Hepatocyte (in vitro differentiated cells): Measurements from ENCODE around the gene COPS9.

ENCODE experiments used
- EZH2 ChIP-seq: fragments of 200-600 bp; sonication (generic); IDR thresholded peaks from 2 replicates; pipeline ENCODE4 v1.6.1; 2016; ENCODE audit warnings: antibody characterized with exemption, mild to moderate bottlenecking, borderline replicate concordance
- TF ChIP-seq, protein P1 (sequence below): fragments of 200-600 bp; sonication (generic); IDR thresholded peaks from 2 replicates; pipeline ENCODE4 v1.5.1; 2016; ENCODE audit warnings: antibody characterized with exemption, mild to moderate bottlenecking; ENCODE audit not compliant: poor library complexity

DNA sequence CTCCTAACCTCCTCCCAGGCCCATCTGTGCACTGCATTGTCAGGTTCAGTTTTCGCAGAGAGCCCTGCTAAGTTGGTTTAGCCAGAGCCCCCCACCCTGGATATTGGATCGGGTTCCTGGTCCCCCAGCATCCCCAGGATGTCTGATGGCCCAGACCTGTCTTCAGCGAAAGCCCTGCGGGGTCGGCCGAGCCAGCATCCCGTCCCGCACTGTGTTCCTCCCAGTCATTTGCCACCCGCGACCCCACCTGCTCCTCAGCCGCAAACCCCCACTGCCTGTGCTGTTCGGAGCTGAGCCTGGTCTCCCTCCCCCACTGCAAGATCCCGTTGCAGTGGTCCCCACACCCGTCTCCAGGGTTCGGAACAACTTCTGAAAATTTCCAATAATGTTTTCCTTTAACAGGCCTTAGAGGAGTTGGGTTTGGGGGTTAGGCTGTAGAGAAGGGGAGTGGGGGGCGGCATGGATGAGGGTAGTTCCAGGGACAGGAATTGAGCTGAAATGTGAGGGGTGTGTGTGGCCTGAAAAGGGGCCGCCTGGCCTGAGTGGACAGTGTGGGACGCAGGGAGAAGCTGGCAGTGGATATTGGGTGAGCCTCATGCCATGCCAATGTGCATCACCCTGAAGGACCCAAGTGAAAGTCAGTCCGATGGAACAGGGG is 1.6 kb upstream of the COPS9 start:
- TF ChIP-seq, protein P1, sequence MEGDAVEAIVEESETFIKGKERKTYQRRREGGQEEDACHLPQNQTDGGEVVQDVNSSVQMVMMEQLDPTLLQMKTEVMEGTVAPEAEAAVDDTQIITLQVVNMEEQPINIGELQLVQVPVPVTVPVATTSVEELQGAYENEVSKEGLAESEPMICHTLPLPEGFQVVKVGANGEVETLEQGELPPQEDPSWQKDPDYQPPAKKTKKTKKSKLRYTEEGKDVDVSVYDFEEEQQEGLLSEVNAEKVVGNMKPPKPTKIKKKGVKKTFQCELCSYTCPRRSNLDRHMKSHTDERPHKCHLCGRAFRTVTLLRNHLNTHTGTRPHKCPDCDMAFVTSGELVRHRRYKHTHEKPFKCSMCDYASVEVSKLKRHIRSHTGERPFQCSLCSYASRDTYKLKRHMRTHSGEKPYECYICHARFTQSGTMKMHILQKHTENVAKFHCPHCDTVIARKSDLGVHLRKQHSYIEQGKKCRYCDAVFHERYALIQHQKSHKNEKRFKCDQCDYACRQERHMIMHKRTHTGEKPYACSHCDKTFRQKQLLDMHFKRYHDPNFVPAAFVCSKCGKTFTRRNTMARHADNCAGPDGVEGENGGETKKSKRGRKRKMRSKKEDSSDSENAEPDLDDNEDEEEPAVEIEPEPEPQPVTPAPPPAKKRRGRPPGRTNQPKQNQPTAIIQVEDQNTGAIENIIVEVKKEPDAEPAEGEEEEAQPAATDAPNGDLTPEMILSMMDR: no peak
- TF ChIP-seq EZH2: no peak
